Mucosa of descending colon (tissue), 3 donors: ENCODE results near the gene UTS2B. TPM values are rescaled to one million over a fixed set of nuclear protein-coding genes. Genes with fewer than 3 reads are reported as not detected.

Experiments
- ATAC-seq: fragments of 200-7000 bp; cut with Tn5 transposase; one replicate; pipeline ENCODE4 v1.9.1; 2020; ENCODE audit warnings: mild to moderate bottlenecking, moderate library complexity
- DNase-seq, 3 donors: peaks; one replicate each; pipeline ENCODE4 v3.0.0-alpha.2; 2020
- H3K36me3 ChIP-seq: fragments of 200-600 bp; one replicate; pipeline ENCODE4 v1.8.0; 2021; ENCODE audit warnings: low read depth, mild to moderate bottlenecking
- H3K4me1 ChIP-seq: fragments of 200-600 bp; one replicate; pipeline ENCODE4 v1.8.0; 2021; ENCODE audit warnings: low read depth, mild to moderate bottlenecking
- H3K4me3 ChIP-seq: fragments of 200-600 bp; one replicate; pipeline ENCODE4 v1.8.0; 2021; ENCODE audit warnings: mild to moderate bottlenecking
- H3K9me3 ChIP-seq: fragments of 200-600 bp; one replicate; pipeline ENCODE4 v1.8.0; 2021; ENCODE audit warnings: mild to moderate bottlenecking
- intact Hi-C, 2 donors: fragments of 100-400 bp; cut with DNase I in 1 of 2; cut with micrococcal nuclease in 1 of 2; formaldehyde crosslinking; loops; one replicate each; pipeline versions ENCODE4 v1.11.0 to v1.11.1; 2022; cut with DNase I, micrococcal nuclease
- total RNA-seq, 3 donors: library from RNA; stranded (reverse); fragmentation: NEBNext Ultra II Directional in 2 of 3; extraction: Animal tissue kit (Norgen Biotek cat#: 25700) in 2 of 3; gene quantifications; one replicate each; pipeline versions ENCODE4 v1.2.1 to v1.2.4, GENCODE V29; 2021 to 2023
- TF ChIP-seq, protein P1 (sequence below): fragments of 200-600 bp; IDR thresholded peaks from one replicate; pipeline ENCODE4 v1.8.0; 2022; ENCODE audit warnings: antibody characterized with exemption, mild to moderate bottlenecking
- donor health status: DM: no; HTN: no; CAD: no; lungs with moderate emphysema.
- donor health status: DM: no; HTN: no; CAD: no.
- donor health status: DM: no; HTN: yes; CAD: no.

UTS2B gene
- total RNA-seq, 3 donors from 2014 or later, result 0.47 TPM; not detected in 2

DNA sequence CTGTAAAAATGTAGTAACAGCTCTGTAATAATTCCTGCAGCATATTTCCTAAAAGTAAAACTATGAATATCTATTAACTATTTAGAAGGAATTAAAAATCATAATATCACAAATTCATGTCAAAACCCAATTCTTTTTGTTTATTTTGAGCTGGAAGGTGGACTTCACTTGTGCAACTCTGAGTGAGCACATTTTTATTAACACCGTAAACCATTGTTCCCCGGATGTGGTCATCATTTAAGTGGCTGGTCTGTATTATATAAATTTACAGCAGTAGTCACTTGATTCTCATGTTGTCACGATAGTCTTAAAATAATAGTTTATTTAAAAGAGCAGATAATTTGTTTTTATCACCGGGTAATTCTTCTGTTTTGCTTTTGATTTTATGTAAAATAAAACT lies 43.0 kb upstream of the UTS2B start:
- ATAC-seq (no peak), DNase-seq (no peak)
- Histone ChIP-seq H3K36me3 (no peaks in the 10 kb centered on the region), H3K4me1 (peaks cover 13% of the 10 kb centered on the region), H3K9me3 (no peaks in the 10 kb centered on the region), H3K4me3 (no peak overlapping the region)
- TF ChIP-seq, protein P1, sequence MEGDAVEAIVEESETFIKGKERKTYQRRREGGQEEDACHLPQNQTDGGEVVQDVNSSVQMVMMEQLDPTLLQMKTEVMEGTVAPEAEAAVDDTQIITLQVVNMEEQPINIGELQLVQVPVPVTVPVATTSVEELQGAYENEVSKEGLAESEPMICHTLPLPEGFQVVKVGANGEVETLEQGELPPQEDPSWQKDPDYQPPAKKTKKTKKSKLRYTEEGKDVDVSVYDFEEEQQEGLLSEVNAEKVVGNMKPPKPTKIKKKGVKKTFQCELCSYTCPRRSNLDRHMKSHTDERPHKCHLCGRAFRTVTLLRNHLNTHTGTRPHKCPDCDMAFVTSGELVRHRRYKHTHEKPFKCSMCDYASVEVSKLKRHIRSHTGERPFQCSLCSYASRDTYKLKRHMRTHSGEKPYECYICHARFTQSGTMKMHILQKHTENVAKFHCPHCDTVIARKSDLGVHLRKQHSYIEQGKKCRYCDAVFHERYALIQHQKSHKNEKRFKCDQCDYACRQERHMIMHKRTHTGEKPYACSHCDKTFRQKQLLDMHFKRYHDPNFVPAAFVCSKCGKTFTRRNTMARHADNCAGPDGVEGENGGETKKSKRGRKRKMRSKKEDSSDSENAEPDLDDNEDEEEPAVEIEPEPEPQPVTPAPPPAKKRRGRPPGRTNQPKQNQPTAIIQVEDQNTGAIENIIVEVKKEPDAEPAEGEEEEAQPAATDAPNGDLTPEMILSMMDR, result no peak
- intact Hi-C loops, result no loop called here

DNA sequence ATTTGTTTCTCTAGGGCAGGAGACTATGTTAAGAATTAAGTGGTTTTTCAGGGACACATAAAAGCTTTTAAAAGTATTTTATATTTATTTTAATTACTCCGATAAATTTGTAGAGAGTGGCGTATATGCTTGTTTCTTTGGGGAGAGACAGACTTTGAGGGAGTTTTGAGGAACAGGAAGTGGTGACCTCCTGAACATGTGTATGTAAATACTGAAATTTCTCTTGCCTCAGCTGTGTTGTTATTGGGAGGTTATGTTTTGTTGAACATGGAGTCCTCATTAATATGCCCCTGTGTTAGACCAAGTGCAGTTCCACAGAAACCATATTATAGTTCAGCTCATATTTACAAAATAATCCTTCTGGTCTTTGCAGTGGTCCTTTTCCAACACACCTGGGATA lies 41.8 kb upstream of the UTS2B start:
- DNase-seq, result no peak
- Histone ChIP-seq H3K9me3 (no peaks in the 10 kb centered on the region), H3K4me1 (peaks cover 12% of the 10 kb centered on the region), H3K36me3 (no peaks in the 10 kb centered on the region), H3K4me3 (no peak overlapping the region)
- TF ChIP-seq, protein P1, result no peak
- intact Hi-C loops, result no loop called here
- ATAC-seq, result no peak

DNA sequence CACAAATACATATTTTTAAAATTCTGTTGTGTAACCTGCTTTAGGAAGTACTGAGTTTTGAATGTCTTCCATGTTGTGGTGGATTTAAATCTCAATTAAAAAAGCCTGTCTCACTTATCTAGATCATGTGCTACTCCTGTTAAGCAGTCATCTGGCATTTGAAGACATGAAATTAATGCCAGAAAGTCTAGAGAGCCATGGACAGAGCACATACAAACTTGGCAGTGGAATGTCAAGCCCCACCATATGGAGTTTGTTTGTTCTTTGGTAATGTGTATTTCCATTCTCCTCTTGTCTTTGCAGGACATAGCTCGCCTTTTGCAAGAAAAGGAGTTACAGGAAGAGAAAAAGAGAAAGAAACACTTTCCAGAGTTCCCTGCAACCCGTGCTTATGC lies 39.3 kb upstream of the UTS2B start:
- TF ChIP-seq, protein P1, result no peak
- no peaks in the 10 kb centered on the region for H3K36me3 ChIP-seq
- H3K4me3 ChIP-seq, result no peak overlapping the region
- no peaks in the 10 kb centered on the region for H3K4me1 ChIP-seq
- no peaks in the 10 kb centered on the region for H3K9me3 ChIP-seq
- intact Hi-C loops, result no loop called here
- ATAC-seq, result no peak
- DNase-seq, result no peak

DNA sequence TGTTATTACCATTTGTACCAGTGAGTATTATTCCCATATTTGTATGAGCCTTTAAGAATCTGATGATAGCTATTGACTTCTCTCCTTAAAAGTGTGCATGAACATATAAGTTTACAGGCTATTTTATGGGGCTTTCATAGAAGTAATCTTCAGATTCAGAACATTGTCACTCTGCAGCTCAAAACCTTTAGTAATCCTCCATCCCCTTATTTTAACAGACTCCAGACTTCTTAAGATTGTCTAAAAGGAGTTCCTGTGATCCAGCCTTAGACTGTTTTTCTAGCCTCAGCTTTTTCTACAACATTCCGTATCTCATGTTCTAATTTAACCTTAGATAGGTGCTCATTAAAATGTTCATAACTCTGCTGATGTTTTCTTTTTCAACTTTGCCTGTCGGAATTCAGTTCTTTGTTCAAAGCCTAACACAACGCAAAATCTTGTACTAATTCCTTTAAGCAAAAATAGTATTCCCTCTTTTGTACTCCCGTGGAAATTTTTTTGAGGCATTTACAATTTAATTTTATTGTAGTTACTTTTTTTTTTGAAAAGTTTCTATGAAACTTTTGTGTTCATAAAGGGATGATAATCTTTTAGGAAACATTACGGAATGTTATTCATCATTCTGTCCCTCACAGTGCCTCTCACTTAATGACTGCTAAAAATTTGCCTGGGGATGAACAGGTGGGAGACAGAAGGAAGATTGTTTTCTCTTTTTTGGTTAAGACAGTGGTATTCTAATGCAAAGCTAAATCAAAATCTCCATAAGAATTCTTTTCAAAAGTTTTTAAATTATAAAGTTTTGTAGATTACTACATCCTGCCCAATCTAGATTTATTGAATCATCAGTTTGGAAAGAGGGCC lies 38.7 kb upstream of the UTS2B start:
- no peak for ATAC-seq

DNA sequence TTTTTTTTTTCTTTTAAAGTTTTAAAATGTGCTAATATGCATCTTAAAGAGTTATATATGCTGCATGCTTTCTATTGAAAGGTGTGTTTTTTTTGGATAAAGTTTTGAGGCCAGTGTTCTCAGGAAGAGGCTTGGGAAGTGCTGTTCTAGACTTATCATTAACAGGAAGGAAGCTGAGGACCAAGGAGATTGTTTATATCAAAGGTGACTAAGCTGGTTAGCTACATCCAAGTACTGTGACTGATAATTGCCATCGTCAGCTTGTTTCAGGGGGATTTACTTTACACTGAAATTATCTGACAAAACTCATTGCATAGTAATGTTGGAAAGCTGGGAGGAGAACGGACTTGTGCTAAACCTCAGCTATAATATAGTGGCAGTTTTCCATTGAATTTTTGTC lies 36.3 kb upstream of the UTS2B start:
- H3K9me3 ChIP-seq, result no peaks in the 10 kb centered on the region
- H3K36me3 ChIP-seq, result no peaks in the 10 kb centered on the region
- H3K4me1 ChIP-seq, result no peaks in the 10 kb centered on the region
- intact Hi-C loops, result no loop called here
- TF ChIP-seq, protein P1, result no peak
- DNase-seq (no peak), ATAC-seq (no peak)
- H3K4me3 ChIP-seq, result no peak overlapping the region

More for the DNA sequence above, 38.7 kb upstream of the UTS2B start:
- no peak for DNase-seq
- Histone ChIP-seq H3K36me3 (no peaks in the 10 kb centered on the region), H3K4me1 (no peaks in the 10 kb centered on the region), H3K4me3 (no peak overlapping the region), H3K9me3 (no peaks in the 10 kb centered on the region)
- TF ChIP-seq, protein P1, result no peak
- intact Hi-C loops, result no loop called here
